GM21447 (cell line): ENCODE measurements around the gene MRPS14.
"Not testable (repeated sequence)": the region's sequence is repeated elsewhere in the genome, so short reads cannot be mapped to it uniquely, and the experiment has no call there.

ENCODE experiments used
- ATAC-seq: cut with Tn5 transposase; IDR thresholded peaks from one replicate; pipeline ENCODE4 v1.9.1; 2021; ENCODE audit not compliant: unreplicated experiment

Gene MRPS14

DNA sequence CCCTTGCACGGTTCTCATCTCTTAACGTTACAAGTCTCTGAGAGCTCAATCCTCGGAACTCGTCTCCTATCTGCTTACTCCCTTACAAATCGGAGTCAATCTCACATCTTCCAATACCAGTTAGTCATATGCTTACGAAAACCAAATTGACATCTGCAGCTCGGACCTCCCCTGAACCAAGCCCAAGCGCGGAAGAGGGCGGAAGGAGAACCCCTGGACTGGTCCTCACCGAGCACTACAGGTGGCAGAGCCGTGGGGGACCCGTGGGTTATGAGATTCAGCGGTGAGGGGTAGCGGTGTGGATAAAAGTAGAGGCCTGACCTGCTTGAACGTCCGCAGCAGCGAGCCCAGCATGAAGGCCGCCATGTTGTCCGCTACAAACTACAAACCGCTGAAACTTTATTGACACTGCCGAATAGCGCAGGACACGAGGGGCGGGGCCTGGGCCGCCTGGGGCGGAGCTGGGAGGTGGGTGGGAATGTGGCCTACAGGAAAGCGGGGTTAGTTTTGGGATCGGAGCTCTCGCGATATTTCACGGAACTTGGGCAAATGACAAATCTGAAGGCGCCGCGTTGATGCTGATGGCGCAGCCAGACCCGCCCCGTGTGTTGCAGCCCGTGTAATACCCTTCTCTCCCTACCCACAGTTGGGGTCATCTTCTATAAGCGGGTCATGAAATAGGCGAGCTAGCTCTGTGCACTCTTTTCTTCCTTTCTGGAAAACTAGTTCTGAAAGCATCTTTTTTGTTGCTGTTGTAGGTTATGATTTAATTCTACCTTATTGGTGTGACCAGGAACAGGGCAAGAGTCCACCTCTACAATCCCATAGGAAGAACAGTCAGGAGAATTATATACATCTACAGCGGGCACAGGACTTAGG lies at the start of gene MRPS14:
TSS of gene MRPS14 (minus strand) at position 383 of the 879 bp plus-strand sequence. CDS start at position 366, 17 bp downstream.
- ATAC-seq, result peak; percentile 93

DNA sequence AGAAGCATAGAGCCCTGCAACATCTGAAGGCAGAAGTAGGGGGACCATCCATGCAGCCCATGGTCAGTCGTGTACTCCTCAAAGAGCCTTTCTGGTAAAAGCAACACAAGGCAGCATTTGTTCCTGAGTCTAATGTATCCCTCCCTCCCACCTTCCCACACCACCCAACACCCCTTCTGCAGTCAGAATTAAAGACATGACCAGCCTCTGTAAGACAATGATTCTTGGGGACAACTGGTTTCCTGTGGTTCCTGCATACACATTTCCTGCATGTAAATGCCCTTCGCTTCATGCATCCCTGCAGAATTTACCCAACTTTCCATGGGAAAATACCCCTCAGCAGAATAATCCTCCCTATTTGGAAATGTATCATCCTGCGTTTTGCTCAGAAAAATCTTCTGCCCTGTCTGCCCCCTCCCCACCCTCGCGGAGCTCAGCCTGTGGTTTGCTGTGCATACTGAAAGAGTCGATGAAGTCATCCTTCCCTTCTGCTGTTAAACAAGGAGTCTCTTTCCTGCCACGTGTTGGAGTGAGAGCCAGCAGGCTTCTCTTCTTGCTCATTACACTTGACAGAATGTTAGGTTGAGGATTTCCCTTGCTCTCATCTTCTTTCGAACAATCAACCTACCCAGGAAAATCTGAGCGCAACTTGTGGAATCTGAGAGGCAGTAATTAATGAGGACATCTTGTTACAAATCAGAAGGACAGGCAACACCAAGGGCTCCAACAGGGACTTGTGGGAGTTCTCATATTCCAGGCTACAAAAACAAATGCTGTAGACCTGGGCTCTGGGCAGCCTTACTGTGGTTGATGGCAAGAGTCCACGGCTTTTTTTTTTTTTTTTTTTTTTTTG lies 49.1 kb upstream of the MRPS14 start:
- ATAC-seq, result peak; percentile 83

DNA sequence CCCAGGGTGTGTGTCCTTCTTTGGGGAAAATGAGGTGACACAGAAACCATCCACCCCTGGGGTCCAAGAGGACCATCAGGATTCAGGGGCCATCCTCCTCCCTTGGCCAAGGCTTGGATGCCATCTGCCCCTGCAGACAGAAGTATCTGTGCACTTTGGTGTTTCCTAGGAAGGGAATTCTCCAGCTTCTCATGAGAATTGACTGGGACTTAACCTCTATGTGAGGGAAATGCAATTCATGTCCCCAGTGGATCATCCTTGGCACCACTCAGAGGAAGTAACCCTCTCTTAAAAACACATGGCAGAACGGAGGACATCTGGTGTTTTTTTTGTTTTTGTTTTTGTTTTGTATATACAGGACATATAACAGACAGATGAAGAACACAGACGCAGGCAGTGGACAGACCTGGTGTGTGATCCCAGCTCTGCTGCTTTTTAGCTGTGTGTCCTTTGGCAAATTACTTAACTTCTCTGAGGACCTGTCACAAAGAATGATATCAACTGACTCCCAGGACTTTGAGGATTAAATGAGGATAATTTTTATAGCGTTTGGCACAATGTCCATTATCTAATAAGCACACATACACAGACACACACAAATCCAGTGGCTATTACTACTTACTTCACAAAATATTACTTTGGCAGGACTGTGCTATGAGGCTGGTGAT lies 48.2 kb upstream of the MRPS14 start:
- no peak for ATAC-seq

DNA sequence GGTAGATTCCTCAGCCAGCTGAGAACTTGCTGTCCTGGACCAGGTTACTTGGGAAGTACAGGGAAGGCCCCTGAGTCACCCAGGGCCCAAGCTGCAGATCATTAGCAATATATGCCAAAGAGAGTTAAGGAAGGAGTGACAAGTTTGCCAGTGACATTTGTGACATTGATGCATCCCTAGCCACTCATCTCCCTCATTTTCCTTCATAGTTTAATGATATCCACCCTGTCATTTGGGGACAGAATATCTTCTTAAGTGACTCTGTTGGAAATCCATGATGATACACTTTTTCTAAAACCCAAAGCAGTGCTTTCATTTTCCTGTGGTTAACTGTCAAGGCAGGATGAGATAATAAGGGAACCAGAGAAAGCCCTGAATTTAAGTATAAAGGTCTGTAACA lies 47.6 kb upstream of the MRPS14 start:
- ATAC-seq, result no peak

DNA sequence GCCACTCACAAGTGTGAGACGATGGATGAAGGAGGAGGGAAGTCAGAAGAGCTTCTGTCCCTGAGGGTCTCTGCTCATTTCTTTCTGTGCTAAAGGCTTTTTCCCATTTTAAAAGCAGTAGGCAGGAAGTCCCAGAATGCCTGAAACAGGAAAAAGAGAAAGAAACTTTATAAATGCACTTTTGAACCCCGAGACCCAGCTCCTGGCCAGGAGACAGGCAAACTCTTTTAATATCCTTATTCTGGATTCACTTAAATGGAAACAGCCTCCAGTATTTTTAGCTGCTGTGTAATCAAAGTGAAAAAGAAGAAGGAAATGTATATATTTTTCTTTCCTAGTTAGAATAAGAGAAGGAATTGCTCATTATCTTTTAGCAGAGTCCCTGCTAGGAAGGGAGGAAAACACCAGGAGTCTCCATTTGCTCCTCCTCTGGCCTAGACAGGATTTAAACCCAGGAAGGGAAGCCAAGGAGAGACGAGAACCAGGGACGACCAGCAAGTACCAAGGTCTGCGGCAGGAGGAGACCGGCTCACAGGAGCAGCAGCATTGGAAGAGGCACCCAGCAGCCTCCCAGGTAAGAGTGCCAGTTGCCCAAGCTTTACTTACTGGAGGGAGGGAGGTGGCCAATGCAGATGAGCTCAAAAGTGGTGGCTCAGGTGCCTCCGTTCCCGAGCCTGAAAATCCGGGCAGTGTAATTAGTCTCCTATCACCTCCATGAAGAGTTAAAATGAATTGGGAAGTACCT lies 44.3 kb upstream of the MRPS14 start, which contains the start of gene TNN:
TSS of gene TNN (plus strand) at position 472 of the 745 bp plus-strand sequence. CDS start 9,586 bp downstream, outside the sequence.
- ATAC-seq, result no peak

DNA sequence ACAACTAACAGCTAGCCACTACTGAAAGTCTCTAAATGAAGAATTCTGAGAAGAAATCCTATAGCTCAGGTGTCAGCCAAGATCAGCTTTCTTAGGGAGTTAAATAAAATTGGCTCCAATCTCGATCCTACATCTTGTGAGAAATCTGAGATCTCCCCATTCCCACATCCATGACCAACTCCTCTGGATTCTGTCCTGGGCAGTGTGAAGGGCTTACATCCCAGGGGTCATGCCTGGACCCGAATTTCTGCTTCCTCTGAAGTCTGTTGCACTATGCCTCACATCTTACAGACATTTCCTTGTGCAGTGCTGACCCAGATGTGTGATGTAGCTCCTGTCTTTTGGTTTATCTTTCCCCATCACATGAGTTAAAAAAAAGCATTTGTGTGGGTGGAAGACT lies 39.6 kb upstream of the MRPS14 start:
- no peak for ATAC-seq

DNA sequence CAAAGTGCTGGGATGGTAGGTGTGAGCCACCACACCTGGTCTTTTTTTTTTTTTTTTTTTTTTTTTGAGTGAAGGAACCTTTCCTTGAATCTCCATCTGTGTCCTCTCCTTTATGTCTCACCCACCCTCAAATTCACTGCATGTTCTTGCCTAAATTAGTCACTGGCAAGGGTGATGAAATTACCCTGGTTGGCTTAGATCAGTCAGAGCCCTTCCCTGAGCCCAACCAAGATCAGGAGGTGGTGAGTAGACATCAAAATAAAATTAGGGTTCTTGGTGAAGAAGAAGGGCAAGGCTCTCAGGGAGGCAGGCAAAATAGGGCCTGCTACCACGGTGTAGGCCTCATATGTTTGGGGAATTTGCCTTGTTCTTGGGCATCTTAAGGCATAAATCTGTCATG lies 39.1 kb upstream of the MRPS14 start:
- no peak for ATAC-seq

DNA sequence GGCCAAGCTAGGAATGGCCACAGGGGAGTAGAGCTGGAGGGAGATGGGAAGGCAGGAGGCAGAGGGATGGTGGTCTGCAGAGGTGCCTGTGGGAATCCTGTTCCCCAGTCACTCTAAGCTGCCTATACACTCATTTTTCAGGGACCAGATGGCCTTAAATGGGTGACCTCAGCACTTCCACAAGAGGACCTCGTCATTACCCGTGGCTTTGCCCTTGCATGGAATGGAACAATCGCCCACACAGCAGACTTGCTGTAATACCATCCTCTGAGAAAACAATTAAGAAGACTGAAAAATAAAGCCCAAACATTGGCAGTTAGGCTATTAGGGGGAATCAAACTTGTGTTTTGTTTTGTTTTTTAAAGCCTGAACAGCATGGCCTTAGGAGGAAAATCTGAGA lies 31.5 kb upstream of the MRPS14 start:
- ATAC-seq, result no peak

DNA sequence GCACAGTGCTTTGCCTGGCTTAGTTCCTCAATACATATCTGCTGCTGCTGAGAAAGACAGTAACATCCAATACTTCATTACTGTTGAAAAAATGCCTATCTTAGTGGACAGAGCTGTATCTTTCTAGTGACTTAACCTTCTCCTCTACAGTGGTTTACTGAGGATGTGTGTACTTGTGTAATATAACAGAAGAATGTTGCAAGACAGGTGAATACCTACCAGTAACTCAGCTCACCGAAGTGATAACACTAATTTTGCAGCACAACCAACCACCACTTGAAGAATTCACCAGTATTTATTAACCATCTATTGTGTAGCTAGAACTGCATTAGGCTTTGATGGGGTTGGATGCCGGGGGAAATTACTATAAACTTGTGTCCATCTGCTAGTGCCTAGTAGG lies 27.8 kb upstream of the MRPS14 start:
- no peak for ATAC-seq

DNA sequence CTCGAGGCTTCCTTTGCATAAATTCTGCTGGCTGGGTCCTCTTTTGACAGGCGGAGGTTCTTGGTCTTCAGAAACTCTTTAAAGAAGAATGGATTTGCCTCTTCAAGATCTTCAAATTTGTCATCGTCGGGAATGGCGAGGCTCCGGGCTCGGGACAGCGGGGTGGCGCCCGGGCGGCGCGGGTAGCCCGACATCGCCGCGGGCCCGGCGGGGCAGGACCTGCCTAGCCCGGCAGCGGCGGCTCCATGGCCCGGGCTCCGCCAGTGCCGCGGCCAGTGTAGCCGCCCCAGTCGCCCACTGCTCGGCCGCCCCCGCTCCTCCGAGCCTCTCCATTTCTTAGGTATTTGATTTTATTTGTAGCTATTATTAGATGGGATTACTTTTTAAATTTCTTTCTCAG lies 22.3 kb upstream of the MRPS14 start:
- ATAC-seq, result no peak

DNA sequence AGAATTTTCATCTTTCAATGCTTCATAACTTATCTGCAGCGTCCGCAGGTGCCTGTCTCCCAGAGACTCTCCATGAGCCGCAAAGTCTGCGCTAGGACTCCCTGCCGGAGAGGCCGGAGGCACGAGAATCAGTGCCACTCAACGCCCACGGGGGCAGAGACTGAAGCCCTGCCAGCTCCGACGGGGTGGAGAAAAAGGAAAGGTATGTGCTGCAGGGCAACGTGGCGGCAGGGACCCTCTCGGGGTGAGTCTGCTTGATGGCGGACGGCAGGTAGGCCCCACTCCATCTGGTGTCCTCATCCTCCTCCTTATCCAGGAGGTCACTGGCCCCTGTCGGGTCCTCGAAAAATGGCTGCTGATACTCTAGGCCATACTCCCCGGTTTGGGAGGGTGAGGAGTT lies 21.9 kb upstream of the MRPS14 start:
- ATAC-seq, result no peak

DNA sequence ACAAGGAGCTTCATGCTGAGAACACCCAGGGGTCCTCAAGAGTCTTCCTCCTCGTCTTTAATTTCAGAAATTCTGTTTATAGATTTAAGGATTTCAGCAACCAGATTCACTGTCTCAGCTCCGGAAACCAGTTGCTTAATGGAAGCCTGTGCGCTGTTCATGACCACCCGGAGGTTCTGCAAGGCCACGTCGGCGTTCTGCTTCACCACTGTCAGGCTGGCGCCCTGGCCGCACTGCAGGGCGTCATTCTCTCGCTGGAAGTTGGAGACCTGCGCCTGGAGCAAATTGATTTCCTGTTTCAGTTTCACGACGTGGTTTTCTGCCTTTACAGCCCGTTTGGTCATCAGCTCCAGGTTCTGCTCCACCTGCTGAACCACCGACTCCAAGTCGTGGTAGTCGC lies 21.4 kb upstream of the MRPS14 start:
- ATAC-seq, result not testable (repeated sequence)

DNA sequence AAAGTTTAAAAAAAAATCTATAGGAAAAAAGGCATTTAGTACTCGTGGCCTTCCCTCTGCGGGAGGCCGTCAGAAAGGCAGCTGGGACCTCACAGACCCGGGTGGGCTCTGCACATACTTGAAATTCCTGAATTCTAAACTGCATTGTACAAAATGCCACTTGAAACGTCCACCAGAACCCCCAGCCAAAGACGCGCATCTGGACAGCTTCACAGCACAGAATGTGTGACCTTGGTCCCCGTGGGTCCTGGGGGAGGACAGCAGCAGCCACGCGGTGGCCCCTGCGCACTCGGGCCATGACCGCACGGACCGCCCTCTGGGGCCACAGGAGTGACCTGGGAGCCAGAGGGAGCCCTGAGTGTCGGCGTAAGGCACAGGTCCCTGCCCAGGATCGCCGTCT lies 20.6 kb upstream of the MRPS14 start:
- no peak for ATAC-seq

DNA sequence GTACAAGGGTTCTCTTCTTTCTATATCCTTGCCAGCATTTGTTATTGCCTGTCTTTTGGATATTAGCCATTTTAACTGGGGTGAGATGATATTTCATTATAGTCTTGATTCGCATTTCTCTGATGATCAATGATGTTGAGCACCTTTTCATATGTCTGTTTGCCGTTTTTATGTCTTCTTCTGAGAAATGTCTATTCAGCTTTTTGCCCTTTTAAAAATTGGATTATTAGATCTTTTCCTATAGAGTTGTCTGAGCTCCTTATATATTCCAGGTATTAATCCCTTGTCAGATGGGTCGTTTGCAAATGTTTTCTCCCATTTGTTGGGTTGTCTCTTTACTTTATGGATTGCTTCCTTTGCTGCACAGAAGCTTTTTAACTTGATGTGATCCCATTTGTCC lies 19.4 kb upstream of the MRPS14 start:
- ATAC-seq, result no peak

DNA sequence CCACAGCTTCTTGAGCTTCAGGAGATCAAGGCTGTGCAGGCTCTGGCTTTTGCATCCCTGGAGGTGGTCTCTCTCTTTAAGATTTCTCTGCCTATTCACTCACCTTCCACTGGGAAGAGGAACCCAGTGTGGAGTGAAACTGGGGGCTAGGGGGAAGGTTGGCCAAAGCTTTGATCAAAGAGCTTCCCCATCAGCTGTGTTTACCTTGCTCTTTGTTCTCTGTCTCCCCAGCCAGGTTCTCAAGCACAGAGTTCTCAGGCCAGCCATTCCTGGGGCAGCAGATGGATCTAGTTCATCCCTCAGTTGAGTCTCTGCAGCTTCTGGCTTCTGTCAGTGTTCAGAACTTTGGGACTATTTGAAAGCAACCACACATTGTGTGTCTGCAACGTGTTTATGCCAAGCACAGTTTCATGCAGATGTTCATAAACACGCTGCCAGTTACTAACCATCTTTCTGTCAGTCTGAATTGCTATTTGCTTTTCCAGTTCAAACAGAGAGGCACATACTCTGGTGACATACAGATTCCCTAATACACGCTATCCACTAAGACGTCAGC lies 17.2 kb upstream of the MRPS14 start:
- no peak for ATAC-seq

DNA sequence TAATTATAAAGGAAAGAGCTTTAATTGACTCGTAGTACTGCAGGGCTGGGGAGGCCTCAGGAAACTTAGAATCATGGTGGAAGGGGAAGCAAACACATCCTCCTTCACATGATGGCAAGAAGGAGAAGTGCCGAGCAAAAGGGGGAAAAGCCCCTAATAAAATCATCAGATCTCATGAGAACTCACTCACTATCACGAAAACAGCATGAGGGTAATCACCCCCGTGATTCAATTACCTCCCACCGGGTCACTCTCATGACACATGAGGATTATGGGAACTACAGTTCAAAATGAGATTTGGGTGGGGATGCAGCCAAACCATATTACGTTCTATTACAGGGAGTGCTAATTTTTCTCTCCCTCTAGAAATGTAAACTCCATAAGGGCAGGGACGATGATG lies 14.2 kb upstream of the MRPS14 start:
- ATAC-seq, result no peak

DNA sequence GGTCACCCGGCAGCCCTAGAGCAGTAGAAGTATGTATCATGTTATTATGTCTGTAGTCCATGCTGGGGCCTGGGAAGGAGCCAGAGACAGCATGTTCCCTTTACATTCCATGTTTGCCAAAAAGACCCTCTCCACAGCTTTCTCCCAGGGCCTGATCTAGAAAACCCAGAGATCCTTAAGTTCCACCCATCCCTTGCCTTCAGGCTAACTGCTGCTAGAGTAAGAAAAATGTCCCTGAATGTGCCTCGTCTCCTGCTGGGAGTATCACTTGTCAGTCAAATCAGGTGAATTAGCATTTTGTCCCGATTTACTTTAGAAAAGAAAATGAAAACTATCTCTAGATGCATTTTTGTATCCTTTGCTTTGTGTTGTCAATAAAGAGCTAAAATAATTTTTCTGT lies 13.3 kb upstream of the MRPS14 start:
- ATAC-seq, result no peak

DNA sequence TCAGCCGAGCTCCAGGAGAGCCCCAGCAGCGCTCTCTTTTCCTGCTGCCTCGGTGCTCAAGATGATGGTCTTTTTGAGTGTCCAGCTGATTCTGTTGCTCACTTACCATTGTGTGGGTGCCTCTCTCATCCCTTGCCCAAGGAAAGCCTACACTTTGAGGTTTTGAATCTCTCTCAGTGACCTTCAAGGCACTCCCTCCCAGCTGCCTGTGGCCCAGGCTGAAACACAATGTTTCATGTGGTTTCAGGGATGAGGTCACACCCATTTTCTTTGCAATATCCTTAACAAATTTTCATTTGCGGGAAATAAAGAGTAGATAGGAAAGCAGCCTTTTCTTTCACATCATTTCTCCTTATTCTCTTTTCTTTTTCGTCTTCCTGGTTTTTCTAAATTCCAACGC lies 12.6 kb upstream of the MRPS14 start:
- no peak for ATAC-seq

DNA sequence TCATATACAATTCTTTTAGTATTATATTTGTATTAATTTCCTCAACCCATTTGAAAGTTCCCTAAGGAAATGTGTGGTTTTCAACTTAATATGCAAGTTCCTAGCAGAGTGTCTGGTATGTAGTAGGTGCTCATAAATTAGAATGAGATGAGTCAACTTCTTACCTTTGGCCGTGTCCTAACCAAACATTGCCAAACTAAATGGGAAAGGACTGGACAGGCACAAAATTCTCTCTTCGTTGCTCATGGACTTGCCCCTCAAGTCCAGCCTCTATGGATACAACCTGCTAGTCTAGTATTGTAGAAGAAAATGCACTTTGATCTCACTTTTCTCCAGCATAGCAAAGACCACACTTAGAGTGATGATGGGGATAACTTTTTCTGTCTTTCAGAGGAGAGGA lies 11.6 kb upstream of the MRPS14 start:
- ATAC-seq, result no peak

DNA sequence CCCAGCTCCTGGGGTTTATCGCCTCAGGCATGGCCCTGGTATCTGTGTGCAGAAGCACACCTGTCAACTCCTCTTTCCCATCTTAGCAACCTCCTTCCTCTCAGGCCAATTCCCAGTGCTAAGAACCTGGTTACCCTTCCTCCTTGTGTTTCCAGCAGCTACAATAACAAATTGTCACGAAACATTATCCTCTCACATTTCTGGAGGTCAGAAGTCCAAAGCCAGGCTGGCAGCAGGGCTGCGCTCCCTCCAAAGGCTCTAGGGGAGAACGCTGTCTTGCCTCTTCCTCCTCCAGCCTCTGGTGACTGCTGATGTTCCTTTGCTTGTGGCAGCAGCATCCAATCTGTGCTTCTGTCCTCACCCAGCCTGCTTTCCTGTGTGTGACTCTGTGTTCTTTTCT lies 10.7 kb upstream of the MRPS14 start:
- ATAC-seq, result no peak
